Activated CD4-positive, CD25-positive, alpha-beta regulatory T cell treated with anti-CD3 and anti-CD28 coated beads, Interleukin-2, amount 50 U/mL, for 72 hours (primary cell): ENCODE data around the gene SLC25A18.

ENCODE experiments used
- DNase-seq: peaks from one replicate; pipeline ENCODE4 v3.0.0; 2021

SLC25A18 gene

GRCh38 chr22:17570851-17571631 lies 7.7 kb downstream of the SLC25A18 start:
- DNase-seq, result no peak

GRCh38 chr22:17575151-17575550 lies 11.9 kb downstream of the SLC25A18 start:
- no peak for DNase-seq

- DNase-seq, result no peak
Measured at GRCh38 chr22:17575681-17576080, 12.4 kb downstream of the SLC25A18 start.

- no peak for DNase-seq
Measured at GRCh38 chr22:17576470-17576869, 13.2 kb downstream of the SLC25A18 start.

GRCh38 chr22:17578136-17578754 lies 14.9 kb downstream of the SLC25A18 start:
- no peak for DNase-seq

- no peak for DNase-seq
Measured at GRCh38 chr22:17579535-17579981, 16.3 kb downstream of the SLC25A18 start.

- no peak for DNase-seq
Measured at GRCh38 chr22:17580441-17581031, 17.2 kb downstream of the SLC25A18 start.

GRCh38 chr22:17581056-17581455 lies 17.8 kb downstream of the SLC25A18 start:
- no peak for DNase-seq

- no peak for DNase-seq
Measured at GRCh38 chr22:17581631-17582030, 18.3 kb downstream of the SLC25A18 start.

- no peak for DNase-seq
Measured at GRCh38 chr22:17583151-17583550, 19.9 kb downstream of the SLC25A18 start.

- no peak for DNase-seq
Measured at GRCh38 chr22:17586831-17587440, 23.6 kb downstream of the SLC25A18 start.

- no peak for DNase-seq
Measured at GRCh38 chr22:17587629-17588028, 24.3 kb downstream of the SLC25A18 start.

GRCh38 chr22:17588606-17589005 lies 25.3 kb downstream of the SLC25A18 start:
- no peak for DNase-seq

GRCh38 chr22:17589810-17590375 lies 26.6 kb downstream of the SLC25A18 start:
- DNase-seq, result no peak

GRCh38 chr22:17590586-17590985 lies 27.3 kb downstream of the SLC25A18 start:
- no peak for DNase-seq

GRCh38 chr22:17592201-17592600 lies 28.9 kb downstream of the SLC25A18 start:
- no peak for DNase-seq

- DNase-seq, result no peak
Measured at GRCh38 chr22:17596226-17596625, 32.9 kb downstream of the SLC25A18 start.

GRCh38 chr22:17597217-17597616 lies 33.9 kb downstream of the SLC25A18 start:
- DNase-seq, result no peak

GRCh38 chr22:17598318-17598717 lies 35.0 kb downstream of the SLC25A18 start:
- no peak for DNase-seq

- no peak for DNase-seq
Measured at GRCh38 chr22:17601031-17601430, 37.7 kb downstream of the SLC25A18 start.

- no peak for DNase-seq
Measured at GRCh38 chr22:17603668-17604067, 40.4 kb downstream of the SLC25A18 start.

- DNase-seq, result no peak
Measured at GRCh38 chr22:17606496-17606895, 43.2 kb downstream of the SLC25A18 start.

- no peak for DNase-seq
Measured at GRCh38 chr22:17607891-17608521, 44.7 kb downstream of the SLC25A18 start.
